Measurements from ENCODE around the gene CLDN4. TPM values are rescaled to one million over a fixed set of nuclear protein-coding genes. Genes with fewer than 3 reads are reported as not detected.
"Not testable (repeated sequence)": the region's sequence is repeated elsewhere in the genome, so short reads cannot be mapped to it uniquely, and the experiment has no call there.

Gene CLDN4, protein sequence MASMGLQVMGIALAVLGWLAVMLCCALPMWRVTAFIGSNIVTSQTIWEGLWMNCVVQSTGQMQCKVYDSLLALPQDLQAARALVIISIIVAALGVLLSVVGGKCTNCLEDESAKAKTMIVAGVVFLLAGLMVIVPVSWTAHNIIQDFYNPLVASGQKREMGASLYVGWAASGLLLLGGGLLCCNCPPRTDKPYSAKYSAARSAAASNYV
- total RNA-seq, result under 1 TPM; 0.19 to 0.84 TPM
- 10 to 100 TPM in 1 of 2 donors, under 1 TPM in 1; 0.69 to 16.9 TPM for polyA plus RNA-seq
- long read RNA-seq, donor 1, result 0 reads
- long read RNA-seq, donor 2, partial matches to known transcripts, result 0 of 1 reads
- long read RNA-seq, donor 2, other reads (novel, unspliced or antisense), result 0 of 1 reads

- Histone ChIP-seq H3K36me3 (ENCODE audit: control insufficient read depth in 1 of 2, insufficient read depth in 2 of 2, low read length in 1 of 2) (no peaks in the 10 kb centered on the region), H3K9me3 (ENCODE audit: control insufficient read depth, low read length) (no peaks in the 10 kb centered on the region), H3K27me3 (ENCODE audit: control insufficient read depth in 1 of 2, insufficient read depth in 2 of 2, low read length in 1 of 2) (peaks cover 0 to 2% of the 10 kb centered on the region in 2 donors), H3K27ac (ENCODE audit: low read depth in 1 of 2, low read length in 2 of 2) (no peak within 1 kb of the TSS), H3K4me1 (ENCODE audit: control insufficient read depth in 1 of 2, insufficient read depth in 2 of 2, low read length in 2 of 2) (no peaks in the 10 kb centered on the region), H3K4me3 (ENCODE audit: low read length in 2 of 2) (no peak within 1 kb of the TSS)
- intact Hi-C loops (cut with DNase I), result no loop called here
- no peak for ATAC-seq (ENCODE audit: low FRiP score)
- WGBS, 2 donors, result 73 to 78% methylated on average over 41 to 42 of the region's 42 CpGs
- no peak for DNase-seq
These were observed at the start of gene CLDN4 for GRCh38 chr7:73830681-73831583. CLDN4 (plus strand) TSS chr7:73830996; CDS start chr7:73831202, 206 bp downstream.

GRCh38 chr7:73786588-73786987 lies 44.2 kb upstream of the CLDN4 start:
- Histone ChIP-seq H3K4me1 (ENCODE audit: control insufficient read depth in 1 of 2, insufficient read depth in 2 of 2, low read length in 2 of 2) (no peaks in the 10 kb centered on the region), H3K36me3 (ENCODE audit: control insufficient read depth in 1 of 2, insufficient read depth in 2 of 2, low read length in 1 of 2) (no peaks in the 10 kb centered on the region), H3K27ac (ENCODE audit: low read depth in 1 of 2, low read length in 2 of 2) (no peak overlapping the region), H3K4me3 (ENCODE audit: low read length in 2 of 2) (no peak overlapping the region), H3K9me3 (ENCODE audit: control insufficient read depth, low read length) (no peaks in the 10 kb centered on the region), H3K27me3 (ENCODE audit: control insufficient read depth in 1 of 2, insufficient read depth in 2 of 2, low read length in 1 of 2) (no peaks in the 10 kb centered on the region)
- ATAC-seq (ENCODE audit: low FRiP score), result no peak
- whole genome bisulfite sequencing, 2 donors, result 42 to 57% methylated on average over 1 of the region's 1 CpG
- intact Hi-C loops (cut with DNase I), result no loop called here
- no peak for DNase-seq

DNA sequence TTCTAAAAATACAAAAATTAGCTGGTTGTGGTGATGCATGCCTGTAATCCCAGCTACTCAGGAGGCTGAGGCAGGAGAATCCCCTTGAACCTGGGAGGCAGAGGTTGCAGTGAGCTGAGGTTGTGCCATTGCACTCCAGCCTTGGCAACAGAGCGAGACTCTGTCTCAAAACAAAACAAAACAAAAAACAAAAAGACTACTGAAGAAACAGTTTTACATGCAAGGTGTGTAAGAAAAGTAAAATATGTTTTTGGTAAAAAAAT lies 43.1 kb upstream of the CLDN4 start:
- H3K27ac ChIP-seq (ENCODE audit: low read depth in 1 of 2, low read length in 2 of 2); DNase-seq; H3K4me1 ChIP-seq (ENCODE audit: control insufficient read depth in 1 of 2, insufficient read depth in 2 of 2, low read length in 2 of 2); ATAC-seq (ENCODE audit: low FRiP score); H3K27me3 ChIP-seq (ENCODE audit: control insufficient read depth in 1 of 2, insufficient read depth in 2 of 2, low read length in 1 of 2); H3K36me3 ChIP-seq (ENCODE audit: control insufficient read depth in 1 of 2, insufficient read depth in 2 of 2, low read length in 1 of 2); H3K4me3 ChIP-seq (ENCODE audit: low read length in 2 of 2); intact Hi-C loops (cut with DNase I); H3K9me3 ChIP-seq (ENCODE audit: control insufficient read depth, low read length): not testable (repeated sequence)
- 94 to 97% methylated on average over 1 of the region's 1 CpG for WGBS, 2 donors

- Histone ChIP-seq H3K27ac (ENCODE audit: low read depth in 1 of 2, low read length in 2 of 2) (no peak overlapping the region), H3K9me3 (ENCODE audit: control insufficient read depth, low read length) (no peaks in the 10 kb centered on the region), H3K4me3 (ENCODE audit: low read length in 2 of 2) (no peak overlapping the region), H3K27me3 (ENCODE audit: control insufficient read depth in 1 of 2, insufficient read depth in 2 of 2, low read length in 1 of 2) (no peaks in the 10 kb centered on the region), H3K36me3 (ENCODE audit: control insufficient read depth in 1 of 2, insufficient read depth in 2 of 2, low read length in 1 of 2) (no peaks in the 10 kb centered on the region), H3K4me1 (ENCODE audit: control insufficient read depth in 1 of 2, insufficient read depth in 2 of 2, low read length in 2 of 2) (no peaks in the 10 kb centered on the region)
- 85 to 87% methylated on average over 4 of the region's 4 CpGs for WGBS, 2 donors
- no peak for DNase-seq
- intact Hi-C loops (cut with DNase I), result no loop called here
- no peak for ATAC-seq (ENCODE audit: low FRiP score)
These were observed 41.7 kb upstream of the CLDN4 start for GRCh38 chr7:73789051-73789450.

DNA sequence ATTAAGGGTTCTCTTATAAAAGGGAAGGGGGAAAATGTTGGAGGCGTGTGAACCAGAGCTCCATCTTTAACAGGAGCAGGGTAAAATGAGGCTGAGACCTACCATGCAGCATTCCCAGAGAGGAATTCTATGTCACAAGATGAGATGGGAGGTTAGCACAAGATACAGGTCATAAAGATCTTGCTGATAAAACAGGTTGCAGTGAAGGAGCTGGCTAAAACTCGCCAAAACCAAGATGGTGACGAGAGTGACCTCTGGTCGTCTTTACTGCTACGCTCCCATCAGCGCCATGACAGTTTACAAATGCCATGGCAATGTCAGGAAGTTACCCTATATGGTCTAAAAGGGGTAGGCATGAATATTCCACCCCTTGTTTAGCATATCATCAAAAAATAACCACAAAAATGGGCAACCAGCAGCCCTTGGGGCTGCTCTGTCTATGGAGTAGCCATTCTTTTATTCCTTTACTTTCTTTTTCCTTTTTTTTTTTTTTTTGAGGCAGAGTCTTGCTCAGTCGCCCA lies 39.6 kb upstream of the CLDN4 start:
- intact Hi-C loops (cut with DNase I); H3K9me3 ChIP-seq (ENCODE audit: control insufficient read depth, low read length); H3K27ac ChIP-seq (ENCODE audit: low read depth in 1 of 2, low read length in 2 of 2); H3K36me3 ChIP-seq (ENCODE audit: control insufficient read depth in 1 of 2, insufficient read depth in 2 of 2, low read length in 1 of 2); DNase-seq; ATAC-seq (ENCODE audit: low FRiP score); H3K4me1 ChIP-seq (ENCODE audit: control insufficient read depth in 1 of 2, insufficient read depth in 2 of 2, low read length in 2 of 2); H3K27me3 ChIP-seq (ENCODE audit: control insufficient read depth in 1 of 2, insufficient read depth in 2 of 2, low read length in 1 of 2); H3K4me3 ChIP-seq (ENCODE audit: low read length in 2 of 2): not testable (repeated sequence)
- 92 to 94% methylated on average over 7 of the region's 7 CpGs for WGBS, 2 donors

GRCh38 chr7:73795188-73795587 lies 35.6 kb upstream of the CLDN4 start:
- intact Hi-C loops (cut with DNase I); H3K27ac ChIP-seq (ENCODE audit: low read depth in 1 of 2, low read length in 2 of 2); H3K4me3 ChIP-seq (ENCODE audit: low read length in 2 of 2); H3K27me3 ChIP-seq (ENCODE audit: control insufficient read depth in 1 of 2, insufficient read depth in 2 of 2, low read length in 1 of 2); DNase-seq; H3K9me3 ChIP-seq (ENCODE audit: control insufficient read depth, low read length); ATAC-seq (ENCODE audit: low FRiP score); H3K4me1 ChIP-seq (ENCODE audit: control insufficient read depth in 1 of 2, insufficient read depth in 2 of 2, low read length in 2 of 2); H3K36me3 ChIP-seq (ENCODE audit: control insufficient read depth in 1 of 2, insufficient read depth in 2 of 2, low read length in 1 of 2): not testable (repeated sequence)

DNA sequence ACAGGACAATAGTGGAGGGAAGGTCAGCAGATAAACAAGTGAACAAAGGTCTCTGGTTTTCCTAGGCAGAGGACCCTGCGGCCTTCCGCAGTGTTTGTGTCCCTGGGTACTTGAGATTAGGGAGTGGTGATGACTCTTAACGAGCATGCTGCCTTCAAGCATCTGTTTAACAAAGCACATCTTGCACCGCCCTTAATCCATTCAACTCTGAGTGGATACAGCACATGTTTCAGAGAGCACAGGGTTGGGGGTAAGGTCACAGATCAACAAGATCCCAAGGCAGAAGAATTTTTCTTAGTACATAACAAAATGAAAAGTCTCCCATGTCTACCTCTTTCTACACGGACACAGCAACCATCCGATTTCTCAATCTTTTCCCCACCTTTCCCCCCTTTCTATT lies 34.1 kb upstream of the CLDN4 start:
- H3K9me3 ChIP-seq (ENCODE audit: control insufficient read depth, low read length); H3K36me3 ChIP-seq (ENCODE audit: control insufficient read depth in 1 of 2, insufficient read depth in 2 of 2, low read length in 1 of 2); H3K4me1 ChIP-seq (ENCODE audit: control insufficient read depth in 1 of 2, insufficient read depth in 2 of 2, low read length in 2 of 2); DNase-seq; H3K4me3 ChIP-seq (ENCODE audit: low read length in 2 of 2); intact Hi-C loops (cut with DNase I); H3K27me3 ChIP-seq (ENCODE audit: control insufficient read depth in 1 of 2, insufficient read depth in 2 of 2, low read length in 1 of 2); ATAC-seq (ENCODE audit: low FRiP score); H3K27ac ChIP-seq (ENCODE audit: low read depth in 1 of 2, low read length in 2 of 2): not testable (repeated sequence)
- 85 to 88% methylated on average over 3 of the region's 6 CpGs for WGBS, 2 donors

DNA sequence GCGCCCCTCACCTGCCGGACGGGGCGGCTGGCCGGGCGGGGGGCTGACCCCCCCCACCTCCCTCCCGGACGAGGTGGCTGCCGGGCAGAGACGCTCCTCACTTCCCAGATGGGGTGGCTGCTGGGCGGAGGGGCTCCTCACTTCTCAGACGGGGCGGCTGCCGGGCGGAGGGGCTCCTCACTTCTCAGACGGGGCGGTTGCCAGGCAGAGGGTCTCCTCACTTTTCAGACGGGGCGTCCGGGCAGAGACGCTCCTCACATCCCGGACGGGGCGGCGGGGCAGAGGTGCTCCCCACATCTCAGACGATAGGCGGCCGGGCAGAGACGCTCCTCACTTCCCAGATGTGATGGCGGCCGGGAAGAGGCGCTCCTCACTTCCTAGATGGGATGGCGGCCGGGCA lies 33.6 kb upstream of the CLDN4 start:
- peak in 1 of 2 donors; percentile 19 for DNase-seq
- intact Hi-C loops (cut with DNase I); ATAC-seq (ENCODE audit: low FRiP score); H3K36me3 ChIP-seq (ENCODE audit: control insufficient read depth in 1 of 2, insufficient read depth in 2 of 2, low read length in 1 of 2); H3K4me3 ChIP-seq (ENCODE audit: low read length in 2 of 2); H3K27ac ChIP-seq (ENCODE audit: low read depth in 1 of 2, low read length in 2 of 2); H3K4me1 ChIP-seq (ENCODE audit: control insufficient read depth in 1 of 2, insufficient read depth in 2 of 2, low read length in 2 of 2); H3K27me3 ChIP-seq (ENCODE audit: control insufficient read depth in 1 of 2, insufficient read depth in 2 of 2, low read length in 1 of 2); H3K9me3 ChIP-seq (ENCODE audit: control insufficient read depth, low read length): not testable (repeated sequence)
- 93 to 95% methylated on average over 20 to 34 of the region's 34 CpGs for WGBS, 2 donors
